ENCODE measurements around the gene SH3RF3. TPM values are rescaled to one million over a fixed set of nuclear protein-coding genes. Genes with fewer than 3 reads are reported as not detected.
"Not testable (repeated sequence)": the region's sequence is repeated elsewhere in the genome, so short reads cannot be mapped to it uniquely, and the experiment has no call there.

Gene SH3RF3
- total RNA-seq, 2 experiments from 2014 or later: 1.8 to 2.0 TPM

DNA sequence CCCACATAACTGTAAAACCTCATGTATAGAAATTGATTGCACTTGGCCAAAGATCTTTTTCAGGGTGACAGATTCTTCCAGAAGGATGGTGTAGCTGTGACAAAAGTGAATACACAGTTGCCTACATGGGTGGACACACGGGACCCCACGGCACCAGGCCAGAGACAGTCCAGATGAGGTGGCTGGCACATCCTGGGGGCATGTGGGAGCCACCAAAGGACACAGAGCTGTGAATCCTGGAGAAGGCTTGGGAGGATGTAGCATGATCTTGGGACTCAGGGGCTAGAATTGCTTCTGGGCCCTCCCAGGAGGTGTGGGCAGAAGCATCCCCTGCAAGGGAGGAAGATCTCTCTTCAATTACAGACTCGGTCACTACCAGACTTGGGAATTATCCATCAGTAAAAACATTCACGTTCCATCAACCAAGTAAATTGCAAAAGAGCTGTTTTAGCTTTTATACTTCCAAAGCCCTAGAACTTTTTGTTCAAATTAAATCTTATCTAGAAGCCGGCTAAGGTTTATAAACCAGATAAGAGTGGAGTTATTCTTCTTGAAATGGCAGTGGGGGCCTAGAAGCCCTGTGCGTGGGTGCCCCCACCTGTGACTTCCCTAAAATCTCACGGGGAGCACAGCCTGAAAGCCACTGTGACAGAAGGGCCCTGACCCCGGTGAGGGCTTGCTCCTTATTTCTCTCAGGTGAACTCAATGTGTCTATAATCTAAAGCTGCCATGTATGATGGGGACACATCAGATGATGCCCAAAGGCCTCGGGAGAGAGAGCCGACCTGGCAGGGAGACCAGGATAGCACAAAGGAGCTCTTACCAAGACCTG, 403.1 kb downstream of the SH3RF3 start:
- Mint-ChIP-seq H3K4me1 (ENCODE audit: low read depth) (no peaks in the 10 kb centered on the region), H3K36me3 (ENCODE audit: low read depth) (no peaks in the 10 kb centered on the region), H3K27me3 (ENCODE audit: low read depth) (peaks cover 2% of the 10 kb centered on the region), H3K27ac (no peak overlapping the region), H3K4me3 (no peak overlapping the region), H3K9me3 (peaks cover 3% of the 10 kb centered on the region)
- DNase-seq: no peak
- intact Hi-C loops (cut with micrococcal nuclease): no loop called here
- CTCF ChIA-PET: interaction anchor here (1.1 to 1.7 kb wide), 2 partner anchors 14 to 22 kb away, joined by 3 to 8 read pairs; no protein-coding TSS in a partner anchor

DNA sequence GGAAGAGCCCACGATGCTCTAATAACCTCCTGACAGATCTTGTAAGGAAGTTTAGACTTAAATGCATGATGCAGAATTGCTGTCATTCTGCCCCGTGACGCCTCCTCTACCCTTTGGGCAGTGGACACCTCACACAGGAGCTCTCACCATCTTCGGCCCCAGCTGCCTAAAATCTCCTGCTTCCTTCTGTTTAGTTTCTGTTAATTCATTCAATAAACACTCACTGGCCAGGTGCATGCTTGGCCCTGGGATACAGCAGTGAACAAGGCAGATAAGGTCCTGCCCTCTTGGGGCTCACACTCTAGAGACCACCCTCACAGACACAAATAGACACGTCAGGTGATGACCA, 403.7 kb downstream of the SH3RF3 start:
- Mint-ChIP-seq H3K36me3 (ENCODE audit: low read depth) (no peaks in the 10 kb centered on the region), H3K4me3 (no peak overlapping the region), H3K9me3 (peaks cover 3% of the 10 kb centered on the region), H3K4me1 (ENCODE audit: low read depth) (no peaks in the 10 kb centered on the region), H3K27ac (no peak overlapping the region), H3K27me3 (ENCODE audit: low read depth) (peaks cover 2% of the 10 kb centered on the region)
- CTCF ChIA-PET: interaction anchor here (1.1 to 1.7 kb wide), 2 partner anchors 13 to 22 kb away, joined by 3 to 8 read pairs; no protein-coding TSS in a partner anchor
- no peak for DNase-seq
- intact Hi-C loops (cut with micrococcal nuclease): no loop called here

DNA sequence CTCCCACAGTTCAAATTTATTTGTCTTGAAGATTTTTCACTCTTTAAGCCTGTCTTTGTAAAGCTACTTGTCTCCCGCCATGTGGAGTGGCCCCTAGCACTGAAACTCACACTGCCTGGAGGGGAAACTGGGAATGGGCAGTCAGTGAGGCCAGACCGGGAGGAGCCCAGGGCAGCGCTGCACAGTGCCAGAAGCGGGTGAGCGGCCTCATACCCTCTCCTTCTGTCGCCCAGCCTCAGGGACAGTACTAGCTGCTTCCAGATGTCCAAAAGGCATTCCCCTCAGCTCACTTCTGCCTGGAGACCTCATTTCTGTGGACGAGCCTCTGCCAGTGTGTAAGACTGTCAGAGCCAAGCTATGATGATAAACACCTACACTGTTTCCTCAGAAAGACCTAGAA, 404.8 kb downstream of the SH3RF3 start:
- H3K27ac Mint-ChIP-seq: no peak overlapping the region
- H3K27me3 Mint-ChIP-seq (ENCODE audit: low read depth): peaks cover 2% of the 10 kb centered on the region
- no peaks in the 10 kb centered on the region for H3K36me3 Mint-ChIP-seq (ENCODE audit: low read depth)
- CTCF ChIA-PET: interaction anchor here (1.1 to 2.0 kb wide), 2 partner anchors 12 to 14 kb away, joined by 3 to 18 read pairs; no protein-coding TSS in a partner anchor
- DNase-seq: no peak
- no peaks in the 10 kb centered on the region for H3K4me1 Mint-ChIP-seq (ENCODE audit: low read depth)
- intact Hi-C loops (cut with micrococcal nuclease): no loop called here
- peaks cover 3% of the 10 kb centered on the region for H3K9me3 Mint-ChIP-seq
- no peak overlapping the region for H3K4me3 Mint-ChIP-seq

DNA sequence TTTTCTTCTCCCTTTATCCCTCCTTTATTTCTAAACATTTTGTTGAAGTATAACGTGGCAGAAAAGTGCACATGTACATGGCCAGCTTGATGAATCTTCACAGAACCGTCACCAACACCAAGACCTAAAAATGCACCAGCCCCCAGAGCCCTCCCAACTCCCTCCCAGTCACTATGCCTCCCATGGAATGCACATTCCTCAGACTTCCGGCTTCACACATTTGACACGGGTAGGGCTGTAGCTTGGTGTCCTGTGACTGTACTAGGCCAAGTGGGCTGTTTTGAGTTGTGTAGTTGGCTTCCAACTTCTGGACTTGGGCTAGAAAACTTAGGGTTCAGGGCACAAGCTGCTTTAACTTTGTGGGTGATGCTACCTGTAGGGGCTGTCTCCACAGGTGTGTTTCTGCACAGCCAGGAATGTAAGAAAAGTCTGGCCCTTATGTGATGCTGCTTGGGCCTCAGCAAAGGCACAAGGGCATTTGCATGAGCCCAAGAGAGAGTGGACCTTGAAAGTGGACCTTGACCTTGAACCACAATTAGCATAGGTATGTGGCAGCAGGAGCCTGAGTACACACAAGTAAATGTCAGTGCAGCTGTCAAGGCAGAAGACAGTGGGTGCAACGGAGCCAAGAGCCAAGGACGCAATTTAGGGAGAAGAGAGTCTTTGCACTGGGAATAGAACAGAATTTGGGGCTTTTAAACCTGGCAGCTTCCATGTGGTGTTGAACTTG, 406.4 kb downstream of the SH3RF3 start:
- H3K4me3 Mint-ChIP-seq: no peak overlapping the region
- no peak for DNase-seq
- H3K27ac Mint-ChIP-seq: no peak overlapping the region
- H3K4me1 Mint-ChIP-seq (ENCODE audit: low read depth): no peaks in the 10 kb centered on the region
- H3K36me3 Mint-ChIP-seq (ENCODE audit: low read depth): no peaks in the 10 kb centered on the region
- peaks cover 2% of the 10 kb centered on the region for H3K27me3 Mint-ChIP-seq (ENCODE audit: low read depth)
- intact Hi-C loops (cut with micrococcal nuclease): no loop called here
- CTCF ChIA-PET: interaction anchor here (1.5 to 2.0 kb wide), 2 partner anchors 10 to 11 kb away, joined by 5 to 18 read pairs; no protein-coding TSS in a partner anchor
- H3K9me3 Mint-ChIP-seq: peaks cover 3% of the 10 kb centered on the region

DNA sequence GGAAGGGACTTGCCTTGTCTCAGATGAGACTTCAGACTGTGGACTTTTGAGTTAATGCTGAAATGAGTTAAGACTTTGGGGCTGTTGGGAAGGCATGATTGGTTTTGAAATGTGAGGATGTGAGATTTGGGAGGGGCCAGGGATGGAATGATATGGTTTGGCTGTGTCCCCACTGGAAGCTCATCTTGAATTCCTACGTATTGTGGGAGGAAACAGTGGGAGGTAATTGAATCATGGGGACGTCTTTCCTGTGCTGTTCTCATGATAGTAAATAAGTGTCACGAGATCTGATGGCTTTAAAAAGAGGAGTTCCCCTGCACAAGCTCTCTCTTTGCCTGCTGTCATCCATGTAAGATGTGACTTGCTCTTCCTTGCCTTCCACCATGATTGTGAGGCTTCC, 407.6 kb downstream of the SH3RF3 start:
- H3K27ac Mint-ChIP-seq; H3K4me3 Mint-ChIP-seq; DNase-seq; H3K27me3 Mint-ChIP-seq (ENCODE audit: low read depth); H3K36me3 Mint-ChIP-seq (ENCODE audit: low read depth); intact Hi-C loops (cut with micrococcal nuclease); H3K4me1 Mint-ChIP-seq (ENCODE audit: low read depth); H3K9me3 Mint-ChIP-seq: not testable (repeated sequence)
- CTCF ChIA-PET: interaction anchor here (1.5 kb wide), 1 partner anchor 9 kb away, joined by 5 read pairs; no protein-coding TSS in a partner anchor

DNA sequence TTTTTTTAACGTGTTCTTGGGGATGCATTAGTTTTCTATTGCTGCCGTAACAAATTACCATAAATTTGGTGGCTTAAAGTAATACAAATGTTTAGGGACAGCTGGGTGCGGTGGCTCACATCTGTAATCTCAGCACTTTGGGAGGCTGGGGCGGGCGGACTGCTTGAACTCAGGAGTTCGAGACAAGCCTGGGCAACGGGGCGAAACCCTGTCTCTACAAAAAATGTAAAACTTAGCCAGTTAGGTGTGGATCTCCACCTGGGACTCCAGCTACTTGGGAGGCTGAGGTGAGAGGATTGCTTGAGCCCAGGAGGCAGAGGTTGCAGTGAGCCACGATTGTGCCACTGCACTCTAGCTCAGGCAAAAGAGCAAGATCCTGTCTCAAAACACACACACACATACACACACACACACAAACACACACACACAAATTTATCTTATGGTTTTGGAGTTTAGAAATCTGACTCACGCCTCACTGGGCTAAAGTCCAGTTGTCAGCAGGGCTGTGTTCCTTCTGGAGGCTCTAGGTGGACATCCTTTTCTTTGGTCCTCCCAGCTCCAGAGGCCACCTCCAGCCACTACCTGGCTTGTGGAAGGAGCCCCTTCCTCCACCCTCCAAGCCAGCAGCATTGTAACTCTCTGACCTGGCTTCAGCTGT, 408.7 kb downstream of the SH3RF3 start:
- no peak overlapping the region for H3K27ac Mint-ChIP-seq
- DNase-seq: no peak
- no peaks in the 10 kb centered on the region for H3K4me1 Mint-ChIP-seq (ENCODE audit: low read depth)
- intact Hi-C loops (cut with micrococcal nuclease): no loop called here
- H3K27me3 Mint-ChIP-seq (ENCODE audit: low read depth): no peaks in the 10 kb centered on the region
- no peaks in the 10 kb centered on the region for H3K36me3 Mint-ChIP-seq (ENCODE audit: low read depth)
- CTCF ChIA-PET: interaction anchor here (0.7 to 1.0 kb wide), 2 partner anchors 9 to 82 kb away, joined by 3 read pairs; no protein-coding TSS in a partner anchor
- H3K4me3 Mint-ChIP-seq: no peak overlapping the region
- peaks cover 3% of the 10 kb centered on the region for H3K9me3 Mint-ChIP-seq

DNA sequence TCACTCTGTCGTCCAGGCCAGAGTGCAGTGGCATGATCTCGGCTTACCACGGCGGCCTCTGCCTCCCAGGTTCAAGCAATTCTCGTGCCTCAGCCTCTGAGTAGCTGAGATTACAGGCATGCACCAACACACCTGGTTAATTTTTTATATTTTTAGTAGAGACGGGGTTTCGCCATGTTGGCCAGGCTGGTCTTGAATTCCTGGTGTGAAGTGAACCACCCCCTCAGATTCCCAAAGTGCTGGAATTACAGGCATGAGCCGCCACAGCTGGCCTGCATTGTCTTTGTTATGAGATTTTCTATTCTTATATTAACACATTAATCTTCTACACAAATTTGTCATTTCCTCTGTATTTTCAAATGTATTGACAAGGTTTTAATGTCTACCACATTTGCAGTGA, 409.5 kb downstream of the SH3RF3 start:
- H3K27ac Mint-ChIP-seq: no peak overlapping the region
- no peaks in the 10 kb centered on the region for H3K36me3 Mint-ChIP-seq (ENCODE audit: low read depth)
- no peak overlapping the region for H3K4me3 Mint-ChIP-seq
- CTCF ChIA-PET: interaction anchor here (0.7 to 1.2 kb wide), 3 partner anchors 8 to 410 kb away, joined by 3 read pairs; no protein-coding TSS in a partner anchor
- no peaks in the 10 kb centered on the region for H3K27me3 Mint-ChIP-seq (ENCODE audit: low read depth)
- H3K9me3 Mint-ChIP-seq: peaks cover 3% of the 10 kb centered on the region
- H3K4me1 Mint-ChIP-seq (ENCODE audit: low read depth): no peaks in the 10 kb centered on the region
- no peak for DNase-seq
- intact Hi-C loops (cut with micrococcal nuclease): no loop called here

DNA sequence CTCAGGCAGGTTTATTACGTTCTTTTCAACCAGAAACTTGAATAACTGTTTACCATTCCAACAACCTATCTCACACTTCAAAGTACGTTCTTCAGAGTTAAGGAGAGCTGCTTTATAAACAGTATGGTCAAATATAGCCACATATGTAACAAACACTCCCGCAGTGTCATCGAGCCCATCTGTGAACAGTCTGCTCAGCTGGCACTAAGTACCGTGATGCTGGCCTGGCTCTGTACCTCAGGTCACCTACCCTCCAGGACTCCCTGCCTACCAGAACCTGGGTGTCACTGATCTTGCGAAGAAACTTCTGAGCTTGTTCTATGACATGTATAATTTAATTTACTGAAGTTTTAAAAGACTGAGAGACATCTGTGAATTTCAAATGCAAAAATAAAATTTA, 413.4 kb downstream of the SH3RF3 start:
- intact Hi-C loops (cut with micrococcal nuclease): loop anchor here (10.0 kb wide), 1 partner anchor 72 kb away; the partner anchor contains the start of genes SEPTIN10 and SOWAHC
- Mint-ChIP-seq H3K27ac (no peak overlapping the region), H3K4me3 (no peak overlapping the region), H3K9me3 (no peaks in the 10 kb centered on the region), H3K27me3 (ENCODE audit: low read depth) (no peaks in the 10 kb centered on the region), H3K4me1 (ENCODE audit: low read depth) (no peaks in the 10 kb centered on the region), H3K36me3 (ENCODE audit: low read depth) (no peaks in the 10 kb centered on the region)
- CTCF ChIA-PET: interaction anchor here (1.2 to 1.7 kb wide), 2 partner anchors 10 to 80 kb away, joined by 4 to 6 read pairs; no protein-coding TSS in a partner anchor
- DNase-seq: no peak

DNA sequence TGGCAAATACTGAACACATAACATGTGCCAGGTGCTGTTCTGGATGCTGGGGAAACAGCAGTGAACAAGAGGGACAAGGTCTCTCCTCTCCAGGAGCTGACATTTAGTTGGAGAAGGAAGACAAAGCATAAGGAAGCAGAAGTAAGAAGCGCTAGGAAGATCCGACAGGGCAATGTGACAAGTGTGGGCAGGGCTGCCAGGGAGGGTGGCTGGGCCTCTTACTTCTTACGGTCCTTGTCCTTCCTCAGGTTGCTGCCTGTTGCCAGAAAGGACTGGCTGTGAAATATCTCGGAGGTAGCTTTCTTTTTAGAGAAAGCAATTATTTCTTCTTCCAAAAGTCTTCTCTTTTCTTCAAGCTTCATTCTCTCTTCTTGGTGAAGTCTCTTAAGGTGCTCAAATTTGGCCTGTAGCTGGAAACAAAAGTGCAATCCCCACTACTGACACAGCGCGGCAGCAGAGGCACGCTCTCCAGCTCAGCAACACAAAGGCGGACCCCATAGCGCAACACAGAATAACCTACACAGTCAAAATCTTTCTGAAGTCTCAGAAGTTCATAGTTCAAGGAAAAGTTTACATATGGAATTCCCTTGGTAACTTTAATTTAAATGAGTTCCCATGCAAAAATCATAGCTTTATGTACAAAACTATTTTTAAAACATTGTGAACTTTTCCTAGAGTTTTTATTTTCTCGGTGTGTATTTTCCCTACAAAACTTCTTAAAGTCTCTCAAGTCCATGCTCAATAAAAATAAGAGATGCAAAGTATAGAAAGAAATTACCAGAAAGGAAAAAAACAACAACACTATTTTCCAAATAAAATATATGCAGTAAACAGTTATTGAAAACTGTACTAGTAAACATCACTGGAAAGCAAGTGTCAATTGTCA, 417.1 kb downstream of the SH3RF3 start:
- Mint-ChIP-seq H3K9me3 (no peaks in the 10 kb centered on the region), H3K27me3 (ENCODE audit: low read depth) (no peaks in the 10 kb centered on the region), H3K36me3 (ENCODE audit: low read depth) (no peaks in the 10 kb centered on the region), H3K4me1 (ENCODE audit: low read depth) (no peaks in the 10 kb centered on the region), H3K4me3 (no peak overlapping the region), H3K27ac (no peak overlapping the region)
- CTCF ChIA-PET: interaction anchor here (0.6 to 4.6 kb wide), 31 partner anchors 8 to 417 kb away, joined by 3 to 28 read pairs (median 3); no protein-coding TSS in a partner anchor
- peak; percentile 71 for DNase-seq
- intact Hi-C loops (cut with micrococcal nuclease): loop anchor here (1.0 to 10.0 kb wide), 4 partner anchors 69 to 190 kb away; partner anchors contain the start of genes SEPTIN10 and SOWAHC

DNA sequence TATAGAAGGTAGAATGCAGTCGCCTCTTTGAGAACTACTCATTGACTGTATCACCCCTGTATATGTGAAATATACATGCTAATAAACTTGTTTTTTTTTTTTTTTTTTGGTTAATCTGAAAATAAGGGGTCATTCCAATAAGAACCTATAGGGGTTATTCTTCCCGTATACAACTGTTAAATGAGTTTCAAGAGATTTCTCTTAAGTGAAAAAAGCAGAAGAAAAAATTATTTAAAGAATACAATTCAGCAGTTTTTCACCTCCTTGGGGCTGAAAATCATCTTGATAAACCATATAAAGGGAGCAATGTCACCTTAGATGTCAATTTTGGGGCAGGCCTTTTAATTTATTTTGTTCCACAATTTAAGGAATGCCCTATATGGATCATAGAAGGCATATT, 418.3 kb downstream of the SH3RF3 start:
- no peak for DNase-seq
- intact Hi-C loops (cut with micrococcal nuclease): loop anchor here (10.0 kb wide), 1 partner anchor 68 kb away; the partner anchor contains the start of genes SEPTIN10 and SOWAHC
- no peak overlapping the region for H3K27ac Mint-ChIP-seq
- H3K36me3 Mint-ChIP-seq (ENCODE audit: low read depth): no peaks in the 10 kb centered on the region
- no peak overlapping the region for H3K4me3 Mint-ChIP-seq
- CTCF ChIA-PET: interaction anchor here (0.7 to 4.6 kb wide), 9 partner anchors 10 to 189 kb away, joined by 3 to 28 read pairs (median 5); no protein-coding TSS in a partner anchor
- no peaks in the 10 kb centered on the region for H3K9me3 Mint-ChIP-seq
- H3K27me3 Mint-ChIP-seq (ENCODE audit: low read depth): no peaks in the 10 kb centered on the region
- H3K4me1 Mint-ChIP-seq (ENCODE audit: low read depth): no peaks in the 10 kb centered on the region

DNA sequence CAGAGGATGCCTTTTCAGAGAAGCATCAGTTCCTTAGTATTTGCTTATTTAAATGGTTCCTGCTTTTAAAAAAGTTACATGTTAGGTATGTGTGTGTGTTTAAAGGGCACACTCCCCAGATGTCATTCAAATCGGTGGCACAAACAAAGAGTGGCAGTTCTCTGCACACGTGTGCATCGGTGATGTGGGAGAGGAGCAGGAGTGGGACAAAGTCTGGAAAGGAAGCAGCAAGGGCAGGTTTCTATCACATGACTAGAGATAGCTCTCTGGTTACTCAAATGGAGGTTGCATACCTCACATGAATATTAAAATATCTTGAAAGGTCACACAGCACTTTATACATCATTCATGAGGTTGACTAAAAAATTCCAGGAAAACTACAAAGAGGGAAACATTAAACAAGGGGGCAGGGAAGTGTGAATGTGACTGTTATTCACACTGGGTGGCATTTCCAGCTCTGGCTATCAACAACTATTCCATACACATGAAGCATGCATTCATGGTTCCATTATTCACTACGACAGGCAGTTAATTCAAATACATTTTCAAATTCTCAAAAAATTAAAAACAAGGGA, 420.1 kb downstream of the SH3RF3 start:
- H3K4me1 Mint-ChIP-seq (ENCODE audit: low read depth): no peaks in the 10 kb centered on the region
- no peaks in the 10 kb centered on the region for H3K9me3 Mint-ChIP-seq
- CTCF ChIA-PET: interaction anchor here (1.4 to 4.6 kb wide), 2 partner anchors 8 to 164 kb away, joined by 5 to 28 read pairs; no protein-coding TSS in a partner anchor
- no peak overlapping the region for H3K4me3 Mint-ChIP-seq
- H3K27me3 Mint-ChIP-seq (ENCODE audit: low read depth): no peaks in the 10 kb centered on the region
- DNase-seq: no peak
- H3K36me3 Mint-ChIP-seq (ENCODE audit: low read depth): no peaks in the 10 kb centered on the region
- H3K27ac Mint-ChIP-seq: no peak overlapping the region
- intact Hi-C loops (cut with micrococcal nuclease): loop anchor here (10.0 kb wide), 1 partner anchor 66 kb away; the partner anchor contains the start of genes SEPTIN10 and SOWAHC
